Measurements from ENCODE around the gene IGFBP5. TPM values are rescaled to one million over a fixed set of nuclear protein-coding genes. Genes with fewer than 3 reads are reported as not detected.

IGFBP5 gene
- total and polyA plus RNA-seq, 2 of the 8 experiments (the other 6 are each of a cell fraction or from before 2014, with no cell fraction given): 2.2 to 2.5 TPM

GRCh38 chr2:216671081-216671411 lies 24.3 kb downstream of the IGFBP5 start (continued):
- TF ChIP-seq, protein P1, sequence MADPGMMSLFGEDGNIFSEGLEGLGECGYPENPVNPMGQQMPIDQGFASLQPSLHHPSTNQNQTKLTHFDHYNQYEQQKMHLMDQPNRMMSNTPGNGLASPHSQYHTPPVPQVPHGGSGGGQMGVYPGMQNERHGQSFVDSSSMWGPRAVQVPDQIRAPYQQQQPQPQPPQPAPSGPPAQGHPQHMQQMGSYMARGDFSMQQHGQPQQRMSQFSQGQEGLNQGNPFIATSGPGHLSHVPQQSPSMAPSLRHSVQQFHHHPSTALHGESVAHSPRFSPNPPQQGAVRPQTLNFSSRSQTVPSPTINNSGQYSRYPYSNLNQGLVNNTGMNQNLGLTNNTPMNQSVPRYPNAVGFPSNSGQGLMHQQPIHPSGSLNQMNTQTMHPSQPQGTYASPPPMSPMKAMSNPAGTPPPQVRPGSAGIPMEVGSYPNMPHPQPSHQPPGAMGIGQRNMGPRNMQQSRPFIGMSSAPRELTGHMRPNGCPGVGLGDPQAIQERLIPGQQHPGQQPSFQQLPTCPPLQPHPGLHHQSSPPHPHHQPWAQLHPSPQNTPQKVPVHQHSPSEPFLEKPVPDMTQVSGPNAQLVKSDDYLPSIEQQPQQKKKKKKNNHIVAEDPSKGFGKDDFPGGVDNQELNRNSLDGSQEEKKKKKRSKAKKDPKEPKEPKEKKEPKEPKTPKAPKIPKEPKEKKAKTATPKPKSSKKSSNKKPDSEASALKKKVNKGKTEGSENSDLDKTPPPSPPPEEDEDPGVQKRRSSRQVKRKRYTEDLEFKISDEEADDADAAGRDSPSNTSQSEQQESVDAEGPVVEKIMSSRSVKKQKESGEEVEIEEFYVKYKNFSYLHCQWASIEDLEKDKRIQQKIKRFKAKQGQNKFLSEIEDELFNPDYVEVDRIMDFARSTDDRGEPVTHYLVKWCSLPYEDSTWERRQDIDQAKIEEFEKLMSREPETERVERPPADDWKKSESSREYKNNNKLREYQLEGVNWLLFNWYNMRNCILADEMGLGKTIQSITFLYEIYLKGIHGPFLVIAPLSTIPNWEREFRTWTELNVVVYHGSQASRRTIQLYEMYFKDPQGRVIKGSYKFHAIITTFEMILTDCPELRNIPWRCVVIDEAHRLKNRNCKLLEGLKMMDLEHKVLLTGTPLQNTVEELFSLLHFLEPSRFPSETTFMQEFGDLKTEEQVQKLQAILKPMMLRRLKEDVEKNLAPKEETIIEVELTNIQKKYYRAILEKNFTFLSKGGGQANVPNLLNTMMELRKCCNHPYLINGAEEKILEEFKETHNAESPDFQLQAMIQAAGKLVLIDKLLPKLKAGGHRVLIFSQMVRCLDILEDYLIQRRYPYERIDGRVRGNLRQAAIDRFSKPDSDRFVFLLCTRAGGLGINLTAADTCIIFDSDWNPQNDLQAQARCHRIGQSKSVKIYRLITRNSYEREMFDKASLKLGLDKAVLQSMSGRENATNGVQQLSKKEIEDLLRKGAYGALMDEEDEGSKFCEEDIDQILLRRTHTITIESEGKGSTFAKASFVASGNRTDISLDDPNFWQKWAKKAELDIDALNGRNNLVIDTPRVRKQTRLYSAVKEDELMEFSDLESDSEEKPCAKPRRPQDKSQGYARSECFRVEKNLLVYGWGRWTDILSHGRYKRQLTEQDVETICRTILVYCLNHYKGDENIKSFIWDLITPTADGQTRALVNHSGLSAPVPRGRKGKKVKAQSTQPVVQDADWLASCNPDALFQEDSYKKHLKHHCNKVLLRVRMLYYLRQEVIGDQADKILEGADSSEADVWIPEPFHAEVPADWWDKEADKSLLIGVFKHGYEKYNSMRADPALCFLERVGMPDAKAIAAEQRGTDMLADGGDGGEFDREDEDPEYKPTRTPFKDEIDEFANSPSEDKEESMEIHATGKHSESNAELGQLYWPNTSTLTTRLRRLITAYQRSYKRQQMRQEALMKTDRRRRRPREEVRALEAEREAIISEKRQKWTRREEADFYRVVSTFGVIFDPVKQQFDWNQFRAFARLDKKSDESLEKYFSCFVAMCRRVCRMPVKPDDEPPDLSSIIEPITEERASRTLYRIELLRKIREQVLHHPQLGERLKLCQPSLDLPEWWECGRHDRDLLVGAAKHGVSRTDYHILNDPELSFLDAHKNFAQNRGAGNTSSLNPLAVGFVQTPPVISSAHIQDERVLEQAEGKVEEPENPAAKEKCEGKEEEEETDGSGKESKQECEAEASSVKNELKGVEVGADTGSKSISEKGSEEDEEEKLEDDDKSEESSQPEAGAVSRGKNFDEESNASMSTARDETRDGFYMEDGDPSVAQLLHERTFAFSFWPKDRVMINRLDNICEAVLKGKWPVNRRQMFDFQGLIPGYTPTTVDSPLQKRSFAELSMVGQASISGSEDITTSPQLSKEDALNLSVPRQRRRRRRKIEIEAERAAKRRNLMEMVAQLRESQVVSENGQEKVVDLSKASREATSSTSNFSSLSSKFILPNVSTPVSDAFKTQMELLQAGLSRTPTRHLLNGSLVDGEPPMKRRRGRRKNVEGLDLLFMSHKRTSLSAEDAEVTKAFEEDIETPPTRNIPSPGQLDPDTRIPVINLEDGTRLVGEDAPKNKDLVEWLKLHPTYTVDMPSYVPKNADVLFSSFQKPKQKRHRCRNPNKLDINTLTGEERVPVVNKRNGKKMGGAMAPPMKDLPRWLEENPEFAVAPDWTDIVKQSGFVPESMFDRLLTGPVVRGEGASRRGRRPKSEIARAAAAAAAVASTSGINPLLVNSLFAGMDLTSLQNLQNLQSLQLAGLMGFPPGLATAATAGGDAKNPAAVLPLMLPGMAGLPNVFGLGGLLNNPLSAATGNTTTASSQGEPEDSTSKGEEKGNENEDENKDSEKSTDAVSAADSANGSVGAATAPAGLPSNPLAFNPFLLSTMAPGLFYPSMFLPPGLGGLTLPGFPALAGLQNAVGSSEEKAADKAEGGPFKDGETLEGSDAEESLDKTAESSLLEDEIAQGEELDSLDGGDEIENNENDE (IDR thresholded peaks at IDR 0.05; ENCODE audit: insufficient replicate concordance, low read length): no peak
- TF ChIP-seq SUZ12 (IDR thresholded peaks at IDR 0.05; ENCODE audit: low read length) (no peak), SIN3A (conservative IDR thresholded peaks at IDR 0.05 in 1 of 2, IDR thresholded peaks at IDR 0.05 in 1 of 2; ENCODE audit: low read depth in 1 of 2, low read length in 2 of 2) (no peak), EGR1 (IDR thresholded peaks at IDR 0.05; ENCODE audit: borderline replicate concordance, low read depth, low read length) (no peak), SAP30 (IDR thresholded peaks at IDR 0.05; ENCODE audit: insufficient read depth, insufficient replicate concordance, low read length) (no peak), SRF (IDR thresholded peaks at IDR 0.05; ENCODE audit: low read depth, low read length) (no peak), JUND (IDR thresholded peaks at IDR 0.05; ENCODE audit: low read length) (no peak)
- TF ChIP-seq, protein P2, sequence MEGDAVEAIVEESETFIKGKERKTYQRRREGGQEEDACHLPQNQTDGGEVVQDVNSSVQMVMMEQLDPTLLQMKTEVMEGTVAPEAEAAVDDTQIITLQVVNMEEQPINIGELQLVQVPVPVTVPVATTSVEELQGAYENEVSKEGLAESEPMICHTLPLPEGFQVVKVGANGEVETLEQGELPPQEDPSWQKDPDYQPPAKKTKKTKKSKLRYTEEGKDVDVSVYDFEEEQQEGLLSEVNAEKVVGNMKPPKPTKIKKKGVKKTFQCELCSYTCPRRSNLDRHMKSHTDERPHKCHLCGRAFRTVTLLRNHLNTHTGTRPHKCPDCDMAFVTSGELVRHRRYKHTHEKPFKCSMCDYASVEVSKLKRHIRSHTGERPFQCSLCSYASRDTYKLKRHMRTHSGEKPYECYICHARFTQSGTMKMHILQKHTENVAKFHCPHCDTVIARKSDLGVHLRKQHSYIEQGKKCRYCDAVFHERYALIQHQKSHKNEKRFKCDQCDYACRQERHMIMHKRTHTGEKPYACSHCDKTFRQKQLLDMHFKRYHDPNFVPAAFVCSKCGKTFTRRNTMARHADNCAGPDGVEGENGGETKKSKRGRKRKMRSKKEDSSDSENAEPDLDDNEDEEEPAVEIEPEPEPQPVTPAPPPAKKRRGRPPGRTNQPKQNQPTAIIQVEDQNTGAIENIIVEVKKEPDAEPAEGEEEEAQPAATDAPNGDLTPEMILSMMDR (IDR thresholded peaks at IDR 0.05; ENCODE audit: control extremely low read depth in 1 of 3, insufficient read depth in 1 of 3, low read depth in 1 of 3, low read length in 3 of 3): no peak

Measured in H1 (cell line).